ENCODE data around the gene CEMIP.
A peak's percentile ranks its signal among the peaks of the same experiment; 100 is the strongest.

The CEMIP gene

GRCh38 chr15:80931721-80932512 is 152.7 kb downstream of the CEMIP start:
- DNase-seq, result no peak

DNA sequence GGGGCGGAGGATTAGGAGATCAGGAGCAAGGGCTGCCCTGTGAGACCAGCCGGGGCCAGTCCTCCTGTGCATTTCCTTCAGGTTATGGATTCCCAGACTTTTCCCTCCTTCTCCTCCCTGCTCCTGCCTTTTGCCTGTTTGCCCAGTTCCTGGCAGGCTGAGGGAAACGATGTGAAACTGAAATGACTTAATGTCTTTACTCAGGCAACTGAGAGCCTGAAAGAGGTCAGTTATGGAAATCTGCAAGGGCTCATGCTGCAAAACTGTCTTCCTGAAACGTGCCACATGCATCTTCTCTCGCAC is 153.3 kb downstream of the CEMIP start:
- DNase-seq, result no peak

DNA sequence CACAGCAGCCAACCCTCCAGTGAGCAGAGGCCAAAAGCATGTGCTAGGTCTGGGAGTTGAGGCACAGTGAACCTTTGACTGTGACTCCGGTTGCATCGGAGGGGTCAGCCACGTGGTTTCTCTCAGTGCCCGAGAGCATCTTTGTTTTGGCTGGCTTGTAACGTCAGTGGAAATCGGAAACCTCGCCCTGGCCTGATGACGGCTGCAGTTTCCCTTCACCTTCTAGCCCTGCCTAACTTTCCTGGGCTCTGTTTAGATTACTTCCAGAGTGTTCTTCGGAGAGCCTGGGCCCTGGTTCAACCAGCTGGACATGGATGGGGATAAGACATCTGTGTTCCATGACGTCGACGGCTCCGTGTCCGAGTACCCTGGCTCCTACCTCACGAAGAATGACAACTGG is 153.8 kb downstream of the CEMIP start:
- no peak for DNase-seq

DNA sequence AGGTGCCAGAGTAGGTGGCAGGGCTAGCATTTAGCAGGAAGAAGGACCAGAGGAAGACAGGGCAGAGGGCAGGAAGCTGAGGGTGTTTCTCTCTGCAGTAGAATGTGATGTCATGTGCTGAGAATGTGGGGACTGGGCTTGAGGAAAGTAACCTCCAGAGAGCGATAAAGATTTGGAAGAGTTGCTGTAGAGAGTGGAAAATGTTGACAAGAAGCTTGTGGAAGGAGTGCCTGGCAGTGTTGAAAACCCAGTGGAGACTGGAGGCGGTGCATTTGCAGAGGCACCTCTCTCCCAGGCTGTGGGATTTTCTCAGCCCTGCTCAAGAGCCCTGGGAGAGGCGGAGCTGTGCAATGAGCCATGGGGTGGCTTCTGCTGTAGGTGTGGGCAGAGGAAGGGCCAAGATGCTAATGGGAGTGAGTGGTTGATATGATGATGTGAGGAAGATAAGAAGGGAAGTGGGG is 155.6 kb downstream of the CEMIP start:
- peak in 3 of 4 experiments; percentile 19 to 50 (median 50) for DNase-seq

GRCh38 chr15:80936288-80937078 is 157.3 kb downstream of the CEMIP start:
- DNase-seq, result no peak

DNA sequence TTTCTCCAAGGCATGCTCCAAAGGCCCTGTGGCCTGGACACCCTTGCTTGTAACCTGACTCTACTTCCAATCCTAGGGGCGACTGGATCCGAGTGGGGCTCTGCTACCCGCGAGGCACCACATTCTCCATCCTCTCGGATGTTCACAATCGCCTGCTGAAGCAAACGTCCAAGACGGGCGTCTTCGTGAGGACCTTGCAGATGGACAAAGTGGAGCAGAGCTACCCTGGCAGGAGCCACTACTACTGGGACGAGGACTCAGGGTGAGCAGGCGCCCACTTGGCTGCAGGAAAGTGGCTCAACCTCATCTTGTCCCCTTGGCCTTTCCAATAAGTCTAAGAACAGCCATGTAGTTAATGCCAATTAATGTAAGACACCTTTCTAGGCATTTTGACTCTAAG is 158.5 kb downstream of the CEMIP start:
- no peak for DNase-seq

- no peak for DNase-seq
These were observed 160.0 kb downstream of the CEMIP start for GRCh38 chr15:80939216-80939615.

DNA sequence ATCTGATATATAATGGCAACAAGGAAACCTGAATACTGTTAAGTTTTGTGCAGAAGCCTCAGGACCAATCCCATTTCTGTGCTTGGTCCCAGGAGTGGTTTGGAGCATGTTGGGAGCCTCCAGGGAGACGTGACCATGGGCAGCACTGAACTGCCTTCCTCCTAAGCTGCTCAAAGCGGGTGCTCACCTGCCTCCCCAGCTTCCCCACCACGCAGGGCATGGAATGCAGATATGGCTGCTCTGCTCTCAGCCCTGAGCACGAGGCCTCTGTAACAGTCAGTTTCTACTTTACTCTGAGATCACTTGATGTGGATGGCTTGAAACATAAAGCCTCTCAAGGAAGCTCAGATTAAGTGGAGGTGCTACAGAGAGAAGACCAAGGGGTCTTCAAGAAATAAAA is 161.2 kb downstream of the CEMIP start:
- no peak for DNase-seq

DNA sequence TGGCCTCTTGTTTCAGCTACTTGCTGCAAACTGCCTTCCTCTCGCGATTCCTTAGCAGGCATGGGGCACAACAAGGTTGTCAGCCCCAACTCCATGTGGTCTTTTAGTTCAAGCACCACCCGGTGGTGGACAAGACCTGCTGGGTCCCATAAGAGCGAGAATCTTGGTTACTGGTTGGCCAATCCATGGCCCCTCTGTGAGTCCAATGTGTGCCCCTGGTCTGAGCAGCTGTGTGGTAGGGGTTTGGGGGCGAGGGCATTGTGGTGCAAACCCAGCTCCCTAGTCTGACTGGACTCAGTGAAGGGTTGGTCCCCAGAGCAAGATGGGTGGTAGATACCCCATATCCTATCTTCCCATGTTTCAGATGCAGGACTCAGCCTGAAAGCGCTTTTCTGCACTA is 161.7 kb downstream of the CEMIP start:
- DNase-seq, result no peak

DNA sequence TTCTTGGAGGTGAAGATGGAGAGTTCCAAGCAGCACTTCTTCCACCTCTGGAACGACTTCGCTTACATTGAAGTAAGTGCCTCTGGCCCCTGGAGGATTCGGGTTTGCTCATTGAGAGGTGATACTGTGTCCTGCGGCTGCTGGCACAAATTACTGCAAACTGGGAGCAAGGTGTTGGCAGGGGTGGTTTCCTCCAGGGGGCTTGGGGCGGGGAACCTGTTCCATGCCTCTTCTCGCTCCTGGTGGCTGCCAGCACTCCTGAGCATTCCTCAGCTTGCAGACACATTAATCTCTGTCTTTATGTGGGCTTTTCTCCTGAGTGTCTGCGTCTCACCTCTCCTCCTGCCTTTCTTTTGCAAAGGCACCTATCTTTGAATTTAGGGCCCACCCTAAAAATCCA is 163.1 kb downstream of the CEMIP start:
- DNase-seq, result no peak

GRCh38 chr15:80942746-80943565 is 163.8 kb downstream of the CEMIP start:
- DNase-seq, result no peak

DNA sequence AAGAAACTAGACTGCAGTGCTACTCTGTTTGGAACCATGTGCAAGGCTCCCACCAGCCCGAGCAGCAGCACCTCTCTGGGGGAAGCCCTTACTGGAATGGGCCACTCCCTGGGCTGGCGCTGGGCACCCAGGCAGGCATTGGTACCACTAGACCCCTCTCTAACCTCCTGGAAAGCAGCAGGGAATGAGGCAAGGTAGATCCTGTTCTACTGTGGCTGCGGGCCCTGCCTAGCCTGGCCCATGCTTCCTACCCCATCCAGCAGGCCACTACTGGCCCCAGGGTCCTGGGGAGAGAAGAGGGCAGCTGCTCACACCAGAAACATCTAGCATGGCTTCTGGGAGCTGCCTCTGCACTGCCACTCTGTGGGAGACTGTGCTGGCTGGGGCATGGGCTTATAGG is 165.6 kb downstream of the CEMIP start:
- DNase-seq, result no peak

- DNase-seq, result no peak
These were observed 166.4 kb downstream of the CEMIP start for GRCh38 chr15:80945605-80946004.

DNA sequence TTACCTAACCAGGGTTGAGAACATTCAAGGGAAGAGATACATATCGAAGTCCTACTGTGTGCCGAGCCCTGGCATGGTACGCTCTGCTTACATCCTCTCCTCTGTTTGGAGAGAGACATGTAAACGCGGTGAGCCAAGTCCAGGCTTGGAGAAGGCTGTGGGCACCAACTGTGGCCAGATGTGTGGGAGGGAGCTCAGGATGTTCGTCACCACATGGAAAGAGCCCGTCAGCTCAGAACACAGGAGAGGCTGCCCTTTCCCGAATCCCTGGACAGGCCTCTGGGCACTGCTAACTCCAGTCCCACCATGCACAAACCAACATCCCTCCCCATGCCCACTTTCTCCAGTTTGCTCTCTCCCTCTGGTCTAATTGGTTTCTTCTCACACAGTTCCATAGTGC is 167.4 kb downstream of the CEMIP start:
- no peak for DNase-seq

DNA sequence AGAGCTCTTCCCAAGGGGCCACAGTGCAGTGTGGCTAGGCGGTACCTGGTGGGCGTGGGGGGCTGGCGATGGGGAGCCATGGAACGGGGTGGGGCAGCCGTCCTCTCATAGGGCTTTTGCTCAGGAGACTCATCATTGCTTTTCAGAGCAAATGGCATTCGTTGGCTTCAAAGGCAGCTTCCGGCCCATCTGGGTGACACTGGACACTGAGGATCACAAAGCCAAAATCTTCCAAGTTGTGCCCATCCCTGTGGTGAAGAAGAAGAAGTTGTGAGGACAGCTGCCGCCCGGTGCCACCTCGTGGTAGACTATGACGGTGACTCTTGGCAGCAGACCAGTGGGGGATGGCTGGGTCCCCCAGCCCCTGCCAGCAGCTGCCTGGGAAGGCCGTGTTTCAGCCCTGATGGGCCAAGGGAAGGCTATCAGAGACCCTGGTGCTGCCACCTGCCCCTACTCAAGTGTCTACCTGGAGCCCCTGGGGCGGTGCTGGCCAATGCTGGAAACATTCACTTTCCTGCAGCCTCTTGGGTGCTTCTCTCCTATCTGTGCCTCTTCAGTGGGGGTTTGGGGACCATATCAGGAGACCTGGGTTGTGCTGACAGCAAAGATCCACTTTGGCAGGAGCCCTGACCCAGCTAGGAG is 169.6 kb downstream of the CEMIP start:
- DNase-seq, result no peak

DNA sequence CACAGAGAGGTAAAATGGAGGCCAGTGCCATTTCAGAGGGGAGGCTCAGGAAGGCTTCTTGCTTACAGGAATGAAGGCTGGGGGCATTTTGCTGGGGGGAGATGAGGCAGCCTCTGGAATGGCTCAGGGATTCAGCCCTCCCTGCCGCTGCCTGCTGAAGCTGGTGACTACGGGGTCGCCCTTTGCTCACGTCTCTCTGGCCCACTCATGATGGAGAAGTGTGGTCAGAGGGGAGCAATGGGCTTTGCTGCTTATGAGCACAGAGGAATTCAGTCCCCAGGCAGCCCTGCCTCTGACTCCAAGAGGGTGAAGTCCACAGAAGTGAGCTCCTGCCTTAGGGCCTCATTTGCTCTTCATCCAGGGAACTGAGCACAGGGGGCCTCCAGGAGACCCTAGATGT is 170.6 kb downstream of the CEMIP start:
- no peak for DNase-seq

DNA sequence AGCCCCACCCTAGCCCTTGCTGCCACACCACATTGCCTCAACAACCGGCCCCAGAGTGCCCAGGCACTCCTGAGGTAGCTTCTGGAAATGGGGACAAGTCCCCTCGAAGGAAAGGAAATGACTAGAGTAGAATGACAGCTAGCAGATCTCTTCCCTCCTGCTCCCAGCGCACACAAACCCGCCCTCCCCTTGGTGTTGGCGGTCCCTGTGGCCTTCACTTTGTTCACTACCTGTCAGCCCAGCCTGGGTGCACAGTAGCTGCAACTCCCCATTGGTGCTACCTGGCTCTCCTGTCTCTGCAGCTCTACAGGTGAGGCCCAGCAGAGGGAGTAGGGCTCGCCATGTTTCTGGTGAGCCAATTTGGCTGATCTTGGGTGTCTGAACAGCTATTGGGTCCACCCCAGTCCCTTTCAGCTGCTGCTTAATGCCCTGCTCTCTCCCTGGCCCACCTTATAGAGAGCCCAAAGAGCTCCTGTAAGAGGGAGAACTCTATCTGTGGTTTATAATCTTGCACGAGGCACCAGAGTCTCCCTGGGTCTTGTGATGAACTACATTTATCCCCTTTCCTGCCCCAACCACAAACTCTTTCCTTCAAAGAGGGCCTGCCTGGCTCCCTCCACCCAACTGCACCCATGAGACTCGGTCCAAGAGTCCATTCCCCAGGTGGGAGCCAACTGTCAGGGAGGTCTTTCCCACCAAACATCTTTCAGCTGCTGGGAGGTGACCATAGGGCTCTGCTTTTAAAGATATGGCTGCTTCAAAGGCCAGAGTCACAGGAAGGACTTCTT is 171.3 kb downstream of the CEMIP start:
- DNase-seq, result no peak

DNA sequence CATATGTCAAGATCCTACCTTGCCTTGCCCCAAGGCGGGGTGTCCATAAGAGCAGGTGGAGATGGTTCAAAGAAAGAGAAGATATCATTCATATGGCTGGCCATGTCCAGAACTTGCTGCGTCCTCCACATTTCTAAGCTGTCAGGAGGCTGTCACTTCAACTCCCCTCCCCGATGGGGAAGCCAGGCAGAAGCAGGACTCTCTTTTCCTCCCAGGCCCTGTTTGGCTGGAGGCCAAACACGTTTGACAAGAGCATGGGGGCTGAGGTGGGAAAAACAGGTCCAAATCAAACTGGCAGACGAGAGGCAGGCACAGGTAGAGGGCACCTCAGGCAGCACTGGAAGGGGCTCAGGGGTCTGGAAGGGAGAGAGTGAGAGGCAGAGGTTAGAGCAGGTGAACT is 172.8 kb downstream of the CEMIP start:
- no peak for DNase-seq

DNA sequence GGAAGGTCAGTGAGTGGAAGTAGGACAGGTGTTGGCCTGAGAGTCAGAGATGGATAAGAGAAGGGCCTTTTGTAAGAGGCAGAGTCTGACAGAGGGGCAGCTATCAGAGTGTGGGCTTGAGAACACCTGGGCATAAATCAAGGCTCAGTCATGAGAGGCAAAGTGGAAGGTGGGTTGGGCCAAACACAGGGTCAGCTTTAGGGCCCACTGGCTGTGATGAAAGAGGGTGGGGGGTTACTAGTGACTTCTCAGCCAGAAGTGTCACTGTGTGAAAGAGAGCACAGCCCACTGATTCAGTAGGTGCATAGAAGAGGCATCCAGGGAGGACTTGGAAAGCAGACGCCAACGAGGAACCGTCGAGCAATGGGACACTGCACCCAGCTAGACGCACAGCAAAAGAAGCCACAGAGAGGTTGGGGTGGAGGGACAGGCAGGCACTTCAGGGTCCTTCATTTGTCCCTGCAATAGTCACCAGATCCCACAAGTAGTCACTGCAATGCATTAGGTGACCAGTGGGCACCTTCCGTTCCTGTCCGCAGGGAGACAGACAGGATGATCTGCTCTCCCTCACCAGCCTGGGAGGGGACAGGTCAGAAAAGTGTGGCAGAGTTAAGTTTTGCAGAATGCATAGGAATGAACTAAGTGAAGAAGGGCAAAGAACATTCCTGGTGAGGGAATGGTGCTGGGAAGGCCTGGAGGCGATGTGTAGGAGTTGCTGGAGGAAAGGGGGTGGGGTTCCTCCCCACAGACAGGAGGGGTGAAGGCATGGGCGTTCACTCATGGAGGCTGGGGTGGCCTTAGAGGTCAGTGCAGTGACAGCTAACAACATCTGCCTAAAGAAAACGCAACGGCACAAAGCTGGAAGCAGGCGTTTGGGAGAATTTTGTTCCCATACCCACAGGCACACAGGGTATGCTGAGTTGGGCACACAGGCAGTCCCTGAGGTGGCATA is 174.1 kb downstream of the CEMIP start:
- DNase-seq, result no peak

DNA sequence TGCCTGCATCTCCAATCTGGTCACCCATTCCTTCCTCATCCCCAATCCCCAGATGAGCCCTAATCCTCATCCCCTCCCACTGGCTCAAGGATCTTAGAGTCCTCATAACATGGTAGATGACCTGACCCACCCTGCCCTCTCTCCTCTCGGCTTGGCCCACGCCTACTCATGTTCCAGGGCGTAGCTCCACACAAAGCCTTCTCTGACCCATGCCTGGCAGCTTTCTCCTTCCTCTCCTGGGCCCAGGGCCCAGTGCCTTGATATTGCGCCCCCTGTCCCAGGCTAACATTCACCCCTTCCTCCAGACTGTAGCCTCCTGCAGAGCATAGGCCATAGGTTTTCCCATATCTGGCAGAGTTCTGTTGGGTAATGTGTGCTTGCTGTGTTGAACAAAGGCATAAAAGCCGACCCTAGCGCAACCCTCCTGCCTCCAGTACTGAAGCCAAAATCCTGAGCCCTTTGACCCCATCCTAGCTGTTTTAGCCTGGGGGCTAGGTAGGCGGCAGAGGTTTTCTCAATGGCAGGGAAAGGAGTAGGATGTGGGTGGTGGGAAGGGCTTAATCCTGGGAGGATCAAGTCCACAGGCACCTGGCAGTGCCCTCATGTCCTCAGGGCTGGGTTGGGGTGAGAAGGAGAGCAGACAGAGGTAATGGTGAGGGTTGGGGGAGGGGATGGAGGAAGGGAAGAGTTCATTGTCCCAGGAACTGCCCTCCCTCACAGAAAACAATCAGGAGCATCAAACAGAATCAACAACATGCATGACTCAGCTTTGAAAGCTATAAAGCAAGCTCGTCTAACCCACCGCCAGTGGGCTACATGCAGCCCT is 175.0 kb downstream of the CEMIP start:
- no peak for DNase-seq
